NCI-H2171 (cell line): ENCODE data around the gene XPC.

Experiments used
- DNase-seq: peaks from one replicate; lab custom pipeline; 2025; lab: John Stamatoyannopoulos, UW

The XPC gene

DNA sequence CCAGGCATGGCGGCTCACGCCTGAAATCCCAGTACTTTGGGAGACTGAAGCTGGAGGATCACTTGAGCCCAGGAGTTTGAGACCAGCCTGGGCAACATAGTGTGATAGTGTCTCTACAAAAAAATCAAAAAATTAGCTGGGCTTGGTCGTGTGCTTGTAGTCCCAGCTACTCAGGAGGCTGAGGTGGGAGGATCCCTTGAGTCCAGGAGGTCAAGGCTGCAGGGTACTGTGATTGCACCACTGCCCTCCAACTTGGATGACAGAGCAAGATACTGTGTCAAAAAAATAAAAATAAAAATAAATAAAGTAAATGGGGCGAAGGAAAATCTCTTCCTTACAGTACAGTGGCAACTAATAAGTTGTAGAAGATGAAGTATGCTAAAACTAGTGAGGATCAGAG, 29.8 kb upstream of the XPC start:
- no peak for DNase-seq

DNA sequence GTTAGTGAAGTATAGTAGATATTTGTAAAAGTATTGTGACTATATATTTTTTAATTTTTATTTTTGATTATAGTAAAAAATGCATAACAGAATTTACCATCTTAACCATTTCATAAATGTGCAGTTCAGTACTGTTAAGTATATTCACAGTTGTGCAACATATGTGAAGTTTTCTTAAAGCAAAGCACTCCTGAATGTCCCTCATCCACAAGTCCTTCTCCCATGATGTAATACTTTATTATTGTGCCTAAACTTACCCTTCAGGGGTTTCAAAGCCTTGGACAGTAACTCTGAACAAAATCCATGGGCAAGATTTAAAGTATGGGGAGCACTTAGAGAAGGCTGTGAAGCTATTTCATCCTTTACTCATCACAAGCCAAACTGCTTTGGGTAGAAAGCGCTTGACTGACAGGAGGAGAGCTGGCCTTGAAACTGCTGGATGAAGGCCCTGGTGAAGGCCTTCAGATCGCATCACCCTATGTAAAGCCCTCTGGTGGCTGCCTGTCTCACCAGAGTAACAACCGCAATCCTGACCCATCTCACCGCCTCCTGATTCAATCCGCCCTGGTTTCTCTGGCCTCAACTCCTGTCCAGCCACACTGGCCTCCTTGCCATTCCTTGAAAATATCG, 28.3 kb upstream of the XPC start:
- no peak for DNase-seq

DNA sequence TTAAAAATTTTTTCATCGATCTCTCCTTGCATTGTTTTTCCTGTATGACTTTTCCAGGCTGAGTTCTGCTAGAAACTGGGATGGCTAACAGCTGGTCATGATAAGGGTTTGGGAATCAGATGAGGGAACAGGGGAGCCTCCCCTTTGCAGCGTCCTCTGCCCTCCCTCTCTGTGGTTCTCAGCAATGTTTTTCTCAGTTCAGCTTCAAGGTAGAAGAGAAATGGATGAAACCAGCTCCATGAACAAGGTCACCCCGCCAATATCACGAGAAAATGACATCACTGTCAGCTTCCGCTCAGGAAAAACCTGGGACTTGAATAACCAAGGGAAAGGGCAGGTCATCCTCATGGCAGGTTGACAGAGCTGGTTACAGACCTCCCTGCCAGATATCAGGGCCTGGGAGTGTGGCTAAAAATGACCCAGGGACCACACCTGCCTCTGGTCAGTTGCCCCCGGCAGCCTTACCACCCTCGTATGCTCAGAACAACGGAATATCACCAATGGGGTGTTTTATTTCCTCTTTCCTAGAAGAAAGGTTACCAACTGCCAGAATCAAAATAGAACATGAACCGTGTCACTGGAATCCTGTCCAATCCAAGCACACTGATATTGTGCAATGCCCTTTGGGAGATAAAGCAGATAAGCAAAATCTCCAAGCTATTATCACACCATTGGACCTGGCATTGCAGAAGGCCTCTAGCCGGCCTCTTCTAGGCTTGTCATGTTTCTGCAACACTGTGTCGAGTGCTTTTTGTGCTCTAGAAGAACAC, 26.3 kb upstream of the XPC start:
- DNase-seq: no peak

DNA sequence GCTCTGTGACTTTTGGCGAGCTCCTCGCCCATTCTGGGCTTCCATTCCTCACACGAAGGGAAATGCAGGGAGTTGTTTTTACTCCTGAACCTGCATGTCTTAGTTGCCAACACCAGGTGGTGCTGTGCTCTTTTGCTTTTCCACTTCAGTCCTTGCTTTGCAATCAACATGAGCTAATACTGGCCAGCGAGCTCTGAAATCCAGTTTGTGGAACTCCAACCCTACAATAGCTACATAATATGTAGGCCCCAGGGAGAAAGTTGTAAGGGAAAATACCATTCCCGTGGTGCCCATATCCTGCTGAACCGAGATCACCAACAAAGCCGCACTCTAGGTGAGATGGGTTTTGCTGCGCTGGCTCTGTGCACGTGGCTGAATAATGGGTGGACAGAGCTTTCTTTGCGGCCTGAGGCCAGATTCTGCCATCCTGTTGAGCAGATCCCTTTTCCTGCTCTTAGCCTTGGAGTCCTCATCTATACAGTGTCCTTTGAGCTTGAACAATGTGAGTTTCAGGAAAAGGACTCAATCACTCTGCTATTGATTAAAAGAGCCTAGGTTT, 25.2 kb upstream of the XPC start:
- DNase-seq: peak; percentile 3

DNA sequence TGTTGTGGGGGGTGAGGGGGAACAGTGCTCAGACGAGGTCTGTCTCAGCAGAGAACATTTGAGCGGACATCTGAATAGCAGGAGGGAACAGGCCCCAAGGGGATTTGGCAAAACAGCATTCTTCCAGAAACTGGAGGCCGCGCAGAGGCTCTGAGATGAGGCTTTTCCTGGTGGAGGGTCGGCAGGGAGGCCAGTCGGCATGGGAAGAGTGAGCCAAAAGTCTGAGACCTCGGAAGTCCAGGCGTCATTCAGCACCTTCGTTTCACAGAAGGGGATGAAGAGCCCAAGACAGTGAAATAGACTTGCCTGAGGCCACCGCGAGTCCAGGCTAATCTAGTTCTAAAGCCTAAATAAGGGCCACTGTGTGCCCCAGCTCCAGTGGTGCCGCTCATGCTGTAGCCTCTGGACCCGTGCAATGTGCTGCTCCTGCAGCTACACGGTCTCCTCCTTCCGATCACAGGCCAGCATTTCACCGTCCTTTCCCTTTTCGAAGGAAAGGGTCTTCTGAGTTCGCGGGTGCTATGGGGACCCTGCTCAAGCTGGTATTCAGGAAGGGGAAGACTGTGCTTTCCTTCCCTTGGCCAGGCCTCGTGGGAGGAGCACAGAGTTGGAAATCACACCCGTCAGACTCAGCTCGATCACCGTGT, 24.6 kb upstream of the XPC start:
- no peak for DNase-seq

DNA sequence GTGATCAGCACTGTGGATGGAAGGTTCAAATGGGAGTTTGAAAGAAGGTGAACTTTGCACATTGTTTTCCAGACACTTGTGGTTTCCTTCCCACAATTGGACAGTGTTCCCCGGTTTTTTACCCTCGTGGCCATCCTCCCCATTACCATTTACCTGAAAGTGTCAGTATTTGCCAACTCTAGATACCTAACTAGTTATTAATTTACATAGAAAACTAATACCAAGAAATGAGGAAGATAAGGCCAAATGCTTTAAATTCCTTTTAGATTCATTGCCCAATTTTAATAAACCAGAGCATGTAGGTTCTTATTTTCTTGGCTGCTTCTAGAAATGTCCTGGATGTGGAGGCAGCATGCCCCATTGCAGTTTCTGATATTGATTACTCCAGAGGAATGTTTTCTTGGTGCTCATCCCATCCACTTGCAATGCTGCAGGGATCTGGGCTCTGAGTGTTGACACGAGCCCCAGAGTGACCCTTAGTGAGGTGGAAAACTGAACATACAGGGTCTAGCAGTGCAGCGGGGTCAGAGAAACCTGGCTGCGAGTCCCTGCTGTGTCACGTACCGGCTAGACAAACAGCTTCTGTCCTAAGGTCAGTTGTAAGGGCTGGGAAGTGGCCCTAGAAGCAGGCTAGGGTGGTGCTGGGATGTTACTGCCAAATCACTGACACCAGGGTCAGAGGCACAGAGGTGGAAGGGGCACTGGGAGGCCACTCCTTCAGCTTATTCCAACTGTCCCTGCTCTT, 23.7 kb upstream of the XPC start:
- DNase-seq: no peak

DNA sequence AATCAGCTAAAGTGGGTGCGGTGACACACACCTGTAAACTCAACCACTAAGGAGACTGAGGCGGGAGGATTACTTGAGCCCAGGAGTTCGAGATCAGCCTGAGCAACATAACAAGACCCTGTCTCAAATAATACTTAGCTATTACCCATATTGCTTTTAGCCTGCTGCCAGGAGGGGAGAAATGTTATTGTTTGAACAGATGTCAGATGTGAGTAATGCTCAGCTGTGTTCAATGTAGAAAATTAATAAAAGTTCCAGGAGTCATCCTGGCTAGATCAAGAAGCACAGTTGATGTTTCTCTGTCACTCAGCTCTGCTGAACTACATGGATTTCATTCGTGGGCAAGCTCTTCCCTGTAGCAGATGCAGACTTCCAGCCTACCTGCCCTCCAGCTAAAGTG, 22.4 kb upstream of the XPC start:
- DNase-seq: no peak

DNA sequence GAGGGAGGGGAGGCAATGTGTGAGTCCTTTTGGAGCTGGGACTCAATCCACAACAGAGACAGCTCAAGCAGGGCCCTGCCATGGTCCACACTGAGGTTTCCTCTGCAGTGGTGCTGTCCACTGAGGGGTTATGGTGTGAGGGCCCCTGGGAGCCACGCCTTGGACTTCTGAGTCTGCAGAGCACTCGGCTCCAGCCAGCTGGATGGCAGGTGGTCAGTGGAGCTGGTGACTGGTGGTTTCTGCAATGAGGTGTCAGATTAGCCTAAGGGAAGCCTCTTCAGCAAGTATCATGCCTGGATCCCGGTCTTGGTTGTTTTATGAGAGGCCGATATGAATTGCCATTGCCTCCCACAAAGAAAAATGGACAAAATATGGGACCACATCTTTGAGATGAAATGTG, 21.9 kb upstream of the XPC start:
- DNase-seq: no peak

DNA sequence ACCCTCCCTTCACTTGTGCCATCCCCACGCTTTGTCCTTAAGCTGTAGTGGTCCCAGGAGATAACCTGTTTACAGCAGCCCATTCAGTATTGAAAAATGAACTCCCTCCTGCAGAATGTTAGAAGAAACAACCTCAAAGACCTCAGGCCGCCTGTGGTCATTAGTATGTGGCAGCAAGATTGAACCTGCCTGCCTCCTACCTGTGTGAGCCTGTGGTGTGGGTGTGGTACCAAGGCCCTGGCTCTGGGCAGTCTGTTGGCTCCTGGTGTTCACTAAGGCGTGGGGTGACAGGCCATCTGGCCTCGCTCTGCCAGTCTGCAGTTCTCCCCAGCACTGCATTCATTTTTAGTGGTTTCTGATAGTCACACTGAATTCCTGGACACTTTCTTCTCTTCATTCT, 21.2 kb upstream of the XPC start:
- DNase-seq: no peak

DNA sequence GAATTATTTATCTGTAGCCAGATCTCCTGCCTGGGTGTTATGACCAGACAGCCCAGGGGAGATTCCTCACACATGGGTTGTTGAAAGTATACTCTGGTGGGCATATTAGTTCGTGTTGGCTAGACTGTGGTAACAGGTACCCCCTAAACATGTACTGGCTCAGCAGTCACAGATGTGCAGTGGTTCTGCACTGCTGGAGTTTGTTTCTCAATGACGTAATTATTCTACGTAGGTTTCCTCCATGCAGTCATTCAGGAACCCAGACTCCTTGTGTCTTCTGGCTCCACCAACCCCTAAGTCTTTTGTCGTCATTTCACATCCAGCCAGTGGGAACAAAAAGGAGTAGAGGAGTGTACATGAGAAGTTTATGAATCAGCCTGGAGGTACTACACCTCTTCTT, 16.5 kb upstream of the XPC start:
- DNase-seq: no peak

DNA sequence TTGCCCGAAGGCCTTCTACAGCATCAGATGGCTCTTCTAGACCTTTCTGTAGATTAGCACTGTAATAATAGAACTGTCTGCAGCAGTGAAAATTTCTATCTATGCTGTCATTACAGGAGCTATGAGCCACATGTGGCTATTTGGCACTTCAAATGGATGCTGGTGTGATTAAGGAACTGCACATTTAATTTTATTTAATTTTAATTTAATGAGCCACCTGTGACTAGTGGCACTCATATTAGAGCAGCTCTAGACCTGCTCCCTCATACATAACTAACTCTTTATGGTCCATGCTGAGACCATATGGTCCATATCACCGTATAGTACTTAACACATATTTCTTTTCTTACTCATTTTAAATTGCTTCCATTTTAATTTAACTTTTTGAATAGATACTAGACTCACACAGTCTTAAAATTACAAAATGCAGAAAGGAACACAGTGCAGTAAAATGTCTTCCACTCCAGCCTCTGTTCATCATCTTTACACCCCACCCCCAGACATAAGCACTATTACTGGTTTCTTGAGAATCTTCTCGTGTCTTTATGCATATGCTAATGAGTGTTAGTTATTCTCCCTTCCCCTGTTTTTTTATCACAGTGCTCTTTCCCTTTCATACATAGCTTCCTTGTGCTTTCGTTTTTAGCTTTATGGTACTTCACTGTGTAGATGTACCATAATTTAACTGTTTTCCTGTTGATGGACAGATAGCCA, 9.8 kb upstream of the XPC start:
- DNase-seq: no peak

DNA sequence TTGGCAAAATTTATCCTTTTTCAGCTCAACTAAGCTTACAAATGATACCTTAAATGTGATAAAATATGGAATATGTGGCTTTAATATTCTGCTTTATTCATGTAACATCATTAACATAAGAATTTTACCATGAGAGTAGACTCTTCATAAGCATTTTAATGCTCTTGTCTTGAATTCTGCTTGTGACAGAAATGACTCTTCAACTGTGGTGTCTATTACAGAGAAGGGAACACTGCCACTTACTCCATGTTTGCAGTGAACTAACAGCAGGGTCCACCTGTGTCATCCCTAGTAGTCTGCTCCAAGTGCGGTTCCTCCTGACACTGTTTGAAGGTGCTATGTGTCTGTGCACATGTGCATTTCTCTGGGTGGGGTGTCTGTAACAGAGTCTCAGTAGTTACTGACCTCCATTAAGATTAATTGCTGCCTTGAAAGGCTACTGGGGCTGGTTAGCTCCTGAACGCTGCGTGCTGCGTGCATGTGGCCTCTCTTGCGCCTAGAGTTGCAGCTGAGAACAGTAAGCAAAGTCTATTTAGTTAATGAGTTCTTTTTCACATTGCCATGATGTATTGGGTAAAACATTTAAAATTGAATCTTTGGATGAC, 8.6 kb upstream of the XPC start:
- no peak for DNase-seq

DNA sequence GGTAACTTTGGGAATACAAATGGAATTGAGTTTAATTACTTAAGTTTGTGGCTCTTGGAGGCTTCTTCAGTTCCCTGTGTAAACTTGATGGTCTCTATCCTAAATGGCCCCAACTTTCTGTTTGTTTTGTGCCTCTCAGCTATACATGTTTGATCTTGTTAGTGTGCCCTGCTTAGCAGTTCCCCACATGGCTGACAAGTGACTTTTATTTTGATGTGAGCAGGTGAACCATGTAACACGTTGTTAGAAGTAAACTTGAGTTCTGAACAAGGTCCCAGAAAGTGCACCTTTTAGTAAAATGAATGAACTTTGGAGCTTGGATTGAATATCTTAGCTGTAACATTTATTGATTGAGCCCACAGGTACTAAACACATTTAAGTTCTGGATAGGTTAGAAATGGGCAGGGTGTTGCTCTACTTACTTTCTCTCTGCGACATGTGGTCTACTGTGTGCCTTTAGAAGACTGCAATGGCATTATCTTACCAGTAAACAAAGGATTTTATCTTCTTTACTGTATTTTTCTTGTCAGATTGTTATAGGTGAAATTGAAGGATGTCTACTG, 4.7 kb upstream of the XPC start:
- DNase-seq: no peak

DNA sequence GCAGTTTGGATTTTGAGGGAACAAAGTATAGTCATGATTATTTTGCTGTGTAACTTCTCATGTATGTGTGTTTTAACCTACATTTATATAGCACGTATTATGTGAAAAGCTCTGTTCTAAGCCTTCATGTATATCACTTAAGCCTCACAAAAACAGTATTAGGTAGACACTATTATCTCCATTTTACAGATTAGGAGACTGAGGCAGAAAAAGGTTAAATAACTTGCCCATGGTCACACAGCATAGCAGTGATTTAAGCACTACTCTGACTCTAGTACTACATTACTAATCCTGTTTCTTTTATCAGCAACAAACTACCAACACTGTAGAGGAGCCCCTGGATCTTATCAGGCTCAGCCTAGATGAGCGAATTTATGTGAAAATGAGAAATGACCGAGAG, 2.9 kb upstream of the XPC start:
- no peak for DNase-seq

DNA sequence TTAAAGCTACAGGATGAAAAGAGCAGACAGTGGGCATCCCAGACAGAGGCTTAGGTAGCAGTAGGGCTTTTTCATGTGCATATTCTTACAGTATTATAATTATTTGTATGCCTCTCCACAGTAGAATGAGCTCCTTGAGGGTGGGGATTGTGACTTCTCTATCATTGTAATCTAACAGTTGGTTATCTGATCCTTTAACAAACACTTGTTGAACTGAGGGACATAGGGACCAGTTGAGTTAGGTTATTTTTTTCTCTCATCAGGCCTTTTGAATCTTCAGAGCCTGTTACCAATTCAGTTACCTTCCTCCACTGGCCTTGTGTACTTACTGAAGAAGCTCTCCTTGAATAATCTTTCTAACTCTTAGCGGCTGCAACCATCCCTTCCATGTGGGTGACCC, 1.4 kb upstream of the XPC start:
- no peak for DNase-seq

DNA sequence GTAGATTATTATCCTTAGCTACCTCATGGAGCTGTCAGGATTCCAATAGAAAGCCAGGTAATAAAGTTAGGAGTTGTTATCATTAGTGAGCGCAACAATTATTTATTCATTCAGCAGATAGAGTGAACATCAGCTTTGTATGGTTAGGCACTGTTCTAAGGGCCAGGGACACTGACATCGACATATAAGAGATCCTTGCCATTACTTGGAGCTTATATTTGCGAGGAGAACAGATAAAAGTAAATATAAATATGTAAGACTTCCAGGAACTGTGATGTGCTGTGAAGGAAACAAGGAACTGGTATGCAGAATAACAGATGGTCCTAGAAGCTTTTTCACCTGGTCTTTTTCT, 689 bp upstream of the XPC start:
- DNase-seq: no peak

DNA sequence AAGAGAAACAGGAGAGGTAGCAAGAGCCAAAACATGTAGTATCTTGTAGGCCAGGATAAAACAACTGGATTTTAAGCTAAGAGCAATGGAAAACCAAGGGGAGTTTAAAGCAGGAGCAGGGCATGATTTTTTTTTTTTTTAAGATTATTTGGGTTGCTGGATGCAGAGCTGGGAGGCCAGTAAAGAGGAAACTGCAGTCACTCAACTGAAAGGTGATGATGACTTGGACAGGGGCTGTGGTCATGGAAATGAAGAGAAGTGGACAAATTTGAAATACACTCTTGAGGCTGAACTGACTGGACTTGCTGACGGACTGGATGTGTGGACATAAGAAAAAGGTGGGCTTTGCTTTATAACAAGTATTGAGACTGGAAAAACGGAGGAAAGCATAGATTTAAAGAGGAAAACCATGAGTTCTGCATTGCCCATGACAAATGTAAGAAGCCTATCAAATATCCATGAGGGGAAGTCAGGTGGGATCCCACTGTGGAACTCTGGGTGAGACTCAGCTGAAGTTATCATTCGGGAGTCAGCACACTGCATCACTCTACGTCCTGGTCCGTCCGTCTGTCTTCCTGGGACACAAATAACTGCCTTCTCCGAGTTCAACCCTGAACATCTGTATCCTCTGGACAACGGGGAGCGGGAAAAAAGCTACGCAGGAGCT, 688 bp downstream of the XPC start:
- DNase-seq: no peak

DNA sequence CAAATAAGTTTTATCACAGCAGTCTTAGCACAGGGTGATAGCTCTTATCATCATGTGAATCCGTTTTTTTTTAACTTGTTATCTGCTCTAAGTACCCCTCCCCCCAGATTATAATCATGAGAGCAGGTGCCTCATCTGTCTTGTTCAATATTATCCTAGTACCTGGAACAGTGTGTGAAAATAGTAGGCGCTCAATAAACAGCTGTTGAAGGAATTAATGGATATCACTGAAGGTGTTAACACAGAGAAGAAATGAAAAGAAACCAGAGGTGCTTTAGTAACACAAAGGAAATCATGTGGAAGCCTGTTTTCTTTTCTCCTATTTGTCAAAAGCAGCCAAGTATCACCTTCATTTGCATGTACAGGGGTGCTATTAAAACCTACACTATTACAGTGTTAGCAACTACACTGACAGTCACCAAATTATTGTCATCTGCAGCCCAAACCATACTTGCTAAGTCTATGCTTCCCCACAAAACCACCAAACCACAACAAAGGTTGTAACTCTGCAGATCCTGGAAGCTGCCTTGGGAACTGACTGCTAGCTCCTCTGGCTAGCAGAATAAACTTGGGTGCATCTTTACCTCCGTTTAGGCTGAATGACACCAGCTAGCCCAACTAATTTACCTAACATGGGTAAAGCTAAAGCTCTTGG, 2.9 kb downstream of the XPC start:
- no peak for DNase-seq

DNA sequence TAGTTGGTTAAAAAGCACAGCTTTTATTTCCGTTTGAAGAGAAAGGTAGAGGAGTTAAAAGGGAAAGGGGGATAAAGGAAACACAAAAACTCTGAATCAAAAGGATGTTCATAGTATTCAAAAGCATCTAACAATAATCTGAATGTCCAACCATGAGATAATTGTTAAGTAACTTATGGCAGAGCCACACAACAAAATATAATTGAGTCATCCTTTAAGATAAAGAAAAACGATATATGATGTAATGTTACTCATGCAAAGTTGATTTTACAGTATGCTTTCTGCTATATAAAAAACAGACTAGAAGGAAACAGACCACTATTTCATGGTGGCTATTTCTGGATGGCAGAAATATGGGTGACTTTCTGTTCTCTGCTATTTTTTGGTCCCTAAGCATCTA, 3.9 kb downstream of the XPC start:
- no peak for DNase-seq

DNA sequence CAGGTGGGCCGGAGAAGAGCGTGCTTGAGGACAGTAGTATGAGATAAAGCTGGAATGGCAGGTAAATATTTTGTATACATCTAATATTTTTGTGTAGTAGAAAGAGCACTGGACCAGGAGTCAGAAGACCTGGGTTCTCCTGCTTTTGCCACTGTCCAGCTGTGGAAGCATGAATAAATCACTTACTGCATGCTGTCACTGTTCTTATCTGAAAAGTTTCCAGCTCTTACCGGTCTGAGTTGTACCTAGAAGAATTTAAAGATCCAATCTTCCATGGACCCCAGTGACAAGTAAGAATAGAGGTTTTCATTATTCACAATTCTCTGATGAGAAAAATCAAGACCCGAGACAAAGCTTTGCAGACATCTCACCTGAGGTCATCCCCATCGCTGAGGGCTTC, 5.9 kb downstream of the XPC start:
- no peak for DNase-seq
